ENCODE measurements around the gene NREP.

Gene NREP

GRCh38 chr5:111747337-111747736 is 9.7 kb downstream of the NREP start:
- H3K27me3 ChIP-seq (ENCODE audit: low read depth, low read length): no peaks in the 10 kb centered on the region
- no peak overlapping the region for H2AFZ ChIP-seq (ENCODE audit: low read depth, low read length)
- H3K9ac ChIP-seq (ENCODE audit: low read length): no peak overlapping the region
- no peaks in the 10 kb centered on the region for H3K9me3 ChIP-seq (ENCODE audit: insufficient read depth, low read length)
- TF ChIP-seq EZH2phosphoT487 (IDR thresholded peaks at IDR 0.05; ENCODE audit: low read depth): no peak
- no peak overlapping the region for H3K27ac ChIP-seq (ENCODE audit: low read length)
- H3K36me3 ChIP-seq (replicated peaks; ENCODE audit: low read depth, low read length): peaks cover 7% of the 10 kb centered on the region
- no peaks in the 10 kb centered on the region for H3K79me2 ChIP-seq (ENCODE audit: low read length)
- H3K4me1 ChIP-seq (ENCODE audit: low read length): no peaks in the 10 kb centered on the region
- no peak overlapping the region for H3K4me2 ChIP-seq (ENCODE audit: low read length)
- no peaks in the 10 kb centered on the region for H4K20me1 ChIP-seq (ENCODE audit: insufficient read depth, low read length)
- no peak overlapping the region for H3K4me3 ChIP-seq (ENCODE audit: low read length)

- Histone ChIP-seq H3K36me3 (replicated peaks; ENCODE audit: low read depth, low read length) (peaks cover 7% of the 10 kb centered on the region), H3K79me2 (ENCODE audit: low read length) (no peaks in the 10 kb centered on the region), H3K9me3 (ENCODE audit: insufficient read depth, low read length) (no peaks in the 10 kb centered on the region), H3K4me3 (ENCODE audit: low read length) (no peak overlapping the region), H2AFZ (ENCODE audit: low read depth, low read length) (no peak overlapping the region), H3K4me1 (ENCODE audit: low read length) (no peaks in the 10 kb centered on the region), H4K20me1 (ENCODE audit: insufficient read depth, low read length) (no peaks in the 10 kb centered on the region), H3K27ac (ENCODE audit: low read length) (no peak overlapping the region), H3K4me2 (ENCODE audit: low read length) (no peak overlapping the region), H3K9ac (ENCODE audit: low read length) (no peak overlapping the region), H3K27me3 (ENCODE audit: low read depth, low read length) (no peaks in the 10 kb centered on the region)
- TF ChIP-seq EZH2phosphoT487 (IDR thresholded peaks at IDR 0.05; ENCODE audit: low read depth) (no peak), CTCF (IDR thresholded peaks at IDR 0.05; ENCODE audit: low read depth, low read length) (no peak)
These were observed 10.2 kb downstream of the NREP start for GRCh38 chr5:111746791-111747190.

- no peak overlapping the region for H3K27ac ChIP-seq (ENCODE audit: low read length)
- H3K79me2 ChIP-seq (ENCODE audit: low read length): no peaks in the 10 kb centered on the region
These were observed 11.8 kb downstream of the NREP start for GRCh38 chr5:111745075-111745739.

GRCh38 chr5:111744455-111744854 is 12.5 kb downstream of the NREP start:
- Histone ChIP-seq H3K4me1 (ENCODE audit: low read length) (no peaks in the 10 kb centered on the region), H3K36me3 (replicated peaks; ENCODE audit: low read depth, low read length) (peaks cover 7% of the 10 kb centered on the region), H3K79me2 (ENCODE audit: low read length) (no peaks in the 10 kb centered on the region), H3K27ac (ENCODE audit: low read length) (no peak overlapping the region), H3K9me3 (ENCODE audit: insufficient read depth, low read length) (no peaks in the 10 kb centered on the region), H3K4me3 (ENCODE audit: low read length) (no peak overlapping the region), H3K27me3 (ENCODE audit: low read depth, low read length) (no peaks in the 10 kb centered on the region), H2AFZ (ENCODE audit: low read depth, low read length) (no peak overlapping the region), H4K20me1 (ENCODE audit: insufficient read depth, low read length) (no peaks in the 10 kb centered on the region), H3K9ac (ENCODE audit: low read length) (no peak overlapping the region), H3K4me2 (ENCODE audit: low read length) (no peak overlapping the region)
- no peak for TF ChIP-seq CTCF (IDR thresholded peaks at IDR 0.05; ENCODE audit: low read depth, low read length)
- TF ChIP-seq EZH2phosphoT487 (IDR thresholded peaks at IDR 0.05; ENCODE audit: low read depth): no peak

More at GRCh38 chr5:111745075-111745739, 11.8 kb downstream of the NREP start:
- H3K4me3 ChIP-seq (ENCODE audit: low read length): no peak overlapping the region
- no peaks in the 10 kb centered on the region for H3K4me1 ChIP-seq (ENCODE audit: low read length)
- H3K9ac ChIP-seq (ENCODE audit: low read length): no peak overlapping the region
- no peaks in the 10 kb centered on the region for H3K27me3 ChIP-seq (ENCODE audit: low read depth, low read length)
- H3K36me3 ChIP-seq (replicated peaks; ENCODE audit: low read depth, low read length): peaks cover 7% of the 10 kb centered on the region
- no peak overlapping the region for H3K4me2 ChIP-seq (ENCODE audit: low read length)
- no peaks in the 10 kb centered on the region for H4K20me1 ChIP-seq (ENCODE audit: insufficient read depth, low read length)
- no peak overlapping the region for H2AFZ ChIP-seq (ENCODE audit: low read depth, low read length)
- TF ChIP-seq EZH2phosphoT487 (IDR thresholded peaks at IDR 0.05; ENCODE audit: low read depth): no peak
- no peak for TF ChIP-seq CTCF (IDR thresholded peaks at IDR 0.05; ENCODE audit: low read depth, low read length)
- no peaks in the 10 kb centered on the region for H3K9me3 ChIP-seq (ENCODE audit: insufficient read depth, low read length)
